Smooth muscle cell of the brain vasculature (primary cell): ENCODE data around the gene SCP2.
"Not testable (repeated sequence)": the region's sequence is repeated elsewhere in the genome, so short reads cannot be mapped to it uniquely, and the experiment has no call there.

Experiments used
- DNase-seq: peaks from one replicate; pipeline ENCODE4 v3.0.0-alpha.2; 2012; ENCODE audit warnings: low read depth, low spot score

The SCP2 gene

GRCh38 chr1:52916241-52916975 lies 10.7 kb upstream of the SCP2 start:
- DNase-seq = no peak

- DNase-seq = no peak
Observed at GRCh38 chr1:52917156-52917555, 9.9 kb upstream of the SCP2 start.

DNA sequence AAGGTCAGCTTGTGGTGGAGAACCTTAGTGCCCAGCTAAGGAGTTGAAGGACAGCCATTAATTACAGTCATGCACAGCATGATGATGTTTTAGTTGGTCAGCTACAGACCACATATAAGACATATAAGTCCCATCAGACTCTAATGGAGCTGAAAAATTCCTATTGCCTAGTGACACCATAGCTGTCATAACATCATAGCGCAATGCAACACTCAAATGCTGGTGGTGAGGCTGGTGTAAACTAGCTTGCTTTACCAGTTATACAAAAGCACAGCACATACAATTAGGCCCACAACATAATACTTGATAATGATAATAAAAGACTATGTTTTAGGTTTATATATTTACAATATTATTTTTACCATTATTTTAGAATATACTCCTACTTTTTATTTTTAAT lies 9.5 kb upstream of the SCP2 start:
- no peak for DNase-seq

DNA sequence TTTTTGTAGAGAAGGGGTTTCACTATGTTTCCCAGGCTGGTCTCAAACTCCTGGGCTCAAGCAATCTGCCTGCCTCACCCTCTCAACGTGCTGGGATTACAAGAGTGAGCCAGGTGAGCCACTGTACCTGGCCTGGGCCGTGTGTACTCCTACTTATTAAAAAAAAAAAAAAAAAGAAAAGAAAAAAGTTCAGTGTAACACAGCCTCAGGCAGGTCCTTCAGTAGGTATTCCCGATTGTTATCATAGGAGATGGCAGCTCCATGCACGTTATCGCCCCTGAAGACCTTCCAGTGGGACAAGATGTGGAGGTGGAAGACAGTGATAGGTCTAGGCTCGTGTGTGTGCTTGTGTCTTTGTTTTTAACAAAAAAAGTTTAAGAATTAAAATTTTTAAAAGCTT lies 8.9 kb upstream of the SCP2 start:
- no peak for DNase-seq

GRCh38 chr1:52919051-52919722 lies 7.9 kb upstream of the SCP2 start:
- DNase-seq = no peak

GRCh38 chr1:52919723-52920483 lies 7.2 kb upstream of the SCP2 start:
- no peak for DNase-seq

GRCh38 chr1:52920791-52921291 lies 6.2 kb upstream of the SCP2 start:
- no peak for DNase-seq

- no peak for DNase-seq
Observed at GRCh38 chr1:52925571-52926005, 1.5 kb upstream of the SCP2 start.

- DNase-seq = no peak
Observed at GRCh38 chr1:52926864-52927211, 238 bp upstream of the SCP2 start.

GRCh38 chr1:52928015-52928404 lies 934 bp downstream of the SCP2 start:
- DNase-seq = no peak

- no peak for DNase-seq
Observed at GRCh38 chr1:52929019-52929418, 1.9 kb downstream of the SCP2 start.

GRCh38 chr1:52937433-52938182 lies 10.5 kb downstream of the SCP2 start:
- no peak for DNase-seq

GRCh38 chr1:52938183-52938451 lies 11.0 kb downstream of the SCP2 start:
- no peak for DNase-seq

DNA sequence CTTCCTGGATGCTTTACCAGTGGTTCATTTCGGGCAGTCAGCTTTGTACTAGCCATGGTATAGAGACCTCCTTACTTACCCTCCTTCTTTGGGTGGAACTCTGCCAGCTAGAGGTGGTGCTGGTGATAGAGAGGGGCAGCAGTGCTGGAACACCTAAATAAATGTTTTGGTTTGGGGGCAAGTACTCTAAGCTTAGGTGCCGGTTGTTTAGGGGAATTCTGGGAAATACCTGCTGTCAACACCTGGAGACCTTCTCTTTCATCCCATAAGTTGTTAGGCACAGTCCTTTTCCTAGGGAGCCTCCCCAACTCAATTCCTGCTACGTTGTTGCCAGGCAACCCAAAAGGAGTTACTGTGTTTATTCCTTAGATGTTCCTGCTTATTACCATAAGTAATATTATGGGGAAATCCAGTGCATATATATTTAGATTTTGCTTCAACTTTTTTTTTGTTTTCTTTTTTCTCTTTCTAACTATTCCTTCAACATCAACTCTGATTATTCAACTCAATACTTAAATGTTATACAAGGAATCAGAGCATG lies 16.9 kb downstream of the SCP2 start:
- no peak for DNase-seq

- DNase-seq = no peak
Observed at GRCh38 chr1:52944566-52944965, 17.5 kb downstream of the SCP2 start.

GRCh38 chr1:52947490-52947889 lies 20.4 kb downstream of the SCP2 start:
- no peak for DNase-seq

DNA sequence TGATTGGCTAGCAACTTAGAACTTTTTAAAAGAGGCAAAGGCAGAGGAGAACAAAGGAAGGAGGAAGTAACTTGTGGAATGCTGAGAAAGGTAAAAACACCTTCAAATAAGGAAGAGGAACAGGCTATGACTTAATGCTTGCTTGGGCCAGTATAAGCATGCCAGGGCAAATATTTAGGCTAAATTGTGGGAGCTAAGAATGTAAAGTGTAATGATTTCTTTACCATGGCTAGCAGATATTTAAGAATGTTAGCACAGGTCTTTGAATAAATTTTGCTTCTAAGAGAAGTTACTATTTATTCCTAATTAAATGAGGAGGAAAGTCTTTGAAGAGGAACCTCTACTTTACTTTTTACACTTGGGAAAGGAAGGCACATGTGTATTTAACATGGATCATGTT lies 22.5 kb downstream of the SCP2 start:
- not testable (repeated sequence) for DNase-seq

GRCh38 chr1:52952112-52952511 lies 25.0 kb downstream of the SCP2 start:
- no peak for DNase-seq

GRCh38 chr1:52955129-52955970 lies 28.3 kb downstream of the SCP2 start:
- peak; percentile 26 for DNase-seq

GRCh38 chr1:52963101-52963500 lies 36.0 kb downstream of the SCP2 start:
- DNase-seq = no peak

GRCh38 chr1:52967666-52968065 lies 40.6 kb downstream of the SCP2 start:
- no peak for DNase-seq
